Panc1 (cell line): Measurements from ENCODE around the gene NEURL2. TPM values are rescaled to one million over a fixed set of nuclear protein-coding genes. Genes with fewer than 3 reads are reported as not detected.

Experiments
- ATAC-seq: fragments of 200-7000 bp; cut with Tn5 transposase; 2 replicates; pipeline ENCODE4 v1.9.1; 2020; ENCODE audit warnings: mild to moderate bottlenecking, moderate library complexity
- BruUV-seq: library from RNA; stranded (reverse); fragments of 400-500 nt; replicated peaks from 2 replicates; lab custom pipeline; 2021; lab: Mats Ljungman, UMichigan
- CTCF ChIA-PET: fragments of 300-600 bp; sonication (Branson Sonifier 250); formaldehyde crosslinking; loops from one replicate; lab custom pipeline; 2022; ENCODE audit warnings: antibody characterized with exemption; lab: Charles Lee
- POLR2A ChIA-PET: fragments of 300-600 bp; sonication (Branson Sonifier 250); formaldehyde crosslinking; loops from one replicate; lab custom pipeline; 2022; ENCODE audit warnings: antibody characterized with exemption; lab: Charles Lee
- DNase-seq: peaks from one replicate; pipeline ENCODE4 v3.0.0-alpha.2; 2010; ENCODE audit warnings: low read depth, low spot score
- H3K27ac ChIP-seq: 2 replicates; pipeline ENCODE4 v1.5.1; 2011; ENCODE audit warnings: mild to moderate bottlenecking, low read length, inconsistent platforms
- H3K27me3 ChIP-seq: fragments of 200-500 bp; sonication (Bioruptor generic); 2 replicates; pipeline ENCODE4 v1.6.0; 2014; ENCODE audit warnings: low read length, inconsistent platforms; ENCODE audit not compliant: control insufficient read depth, insufficient read depth
- H3K36me3 ChIP-seq: fragments of 200-500 bp; sonication (Bioruptor generic); 2 replicates; pipeline ENCODE4 v1.5.1; 2014; ENCODE audit warnings: inconsistent platforms, mild to moderate bottlenecking, low read length, moderate library complexity; ENCODE audit not compliant: control insufficient read depth, insufficient read depth
- H3K4me1 ChIP-seq: 2 replicates; pipeline ENCODE4 v1.5.1; 2011; ENCODE audit warnings: inconsistent platforms, mild to moderate bottlenecking, low read length, moderate library complexity; ENCODE audit not compliant: control insufficient read depth, insufficient read depth
- H3K4me3 ChIP-seq, 2 experiments: 2 replicates each; pipeline ENCODE4 v1.5.1; 2011 to 2012; ENCODE audit warnings: low read depth in 2 of 2, low read length in 2 of 2, mild to moderate bottlenecking in 2 of 2, inconsistent platforms in 1 of 2, moderate library complexity in 1 of 2
- H3K9me3 ChIP-seq: fragments of 200-500 bp; sonication (Bioruptor generic); 2 replicates; pipeline ENCODE4 v1.5.1; 2014; ENCODE audit warnings: low read depth, mild to moderate bottlenecking, inconsistent platforms, low read length, moderate library complexity; ENCODE audit not compliant: control insufficient read depth, insufficient read depth
- POLR2AphosphoS5 ChIP-seq: IDR thresholded peaks from 2 replicates; pipeline ENCODE4 v1.6.1; 2012; ENCODE audit warnings: mild to moderate bottlenecking, low read depth, low read length, moderate library complexity
- SIN3A ChIP-seq: IDR thresholded peaks from 2 replicates; pipeline ENCODE4 v1.6.1; 2012; ENCODE audit warnings: low read depth, mild to moderate bottlenecking, low read length, moderate library complexity, borderline replicate concordance; ENCODE audit not compliant: insufficient read depth
- TCF7L2 ChIP-seq: IDR thresholded peaks from 2 replicates; pipeline ENCODE4 v1.6.1; 2011; ENCODE audit warnings: mild to moderate bottlenecking, low read depth, low read length, inconsistent platforms
- in situ Hi-C: cut with HindIII; loops from 2 replicates; pipeline ENCODE4 v1.10.0; 2016; ENCODE audit warnings: low sequenced_read_pairs, low pct_unique_long_range_greater_than_20kb
- intact Hi-C: fragments of 100-400 bp; cut with micrococcal nuclease; formaldehyde crosslinking; loops from one replicate; pipeline ENCODE4 v1.10.0; 2022; ENCODE audit not compliant: unreplicated experiment
- total RNA-seq: library from RNA; stranded (reverse); gene quantifications from one replicate; pipeline ENCODE4 v1.2.1, GENCODE V29; 2021; ENCODE audit not compliant: unreplicated experiment
- TF ChIP-seq, protein P1 (sequence below), 2 experiments: IDR thresholded peaks; 2 replicates each; pipeline ENCODE4 v1.6.1; 2011 to 2012; ENCODE audit warnings: low read depth in 2 of 2, control low read depth in 1 of 2, low read length in 1 of 2, mild to moderate bottlenecking in 1 of 2, moderate library complexity in 1 of 2; ENCODE audit not compliant: insufficient read depth in 1 of 2
- TF ChIP-seq, protein P2 (sequence below): fragments of 450-650 bp; IDR thresholded peaks from 2 replicates; pipeline ENCODE4 v1.5.1; 2017; ENCODE audit warnings: mild to moderate bottlenecking

NEURL2 gene
- total RNA-seq, 1 experiment from 2014 or later = 3.0 TPM

DNA sequence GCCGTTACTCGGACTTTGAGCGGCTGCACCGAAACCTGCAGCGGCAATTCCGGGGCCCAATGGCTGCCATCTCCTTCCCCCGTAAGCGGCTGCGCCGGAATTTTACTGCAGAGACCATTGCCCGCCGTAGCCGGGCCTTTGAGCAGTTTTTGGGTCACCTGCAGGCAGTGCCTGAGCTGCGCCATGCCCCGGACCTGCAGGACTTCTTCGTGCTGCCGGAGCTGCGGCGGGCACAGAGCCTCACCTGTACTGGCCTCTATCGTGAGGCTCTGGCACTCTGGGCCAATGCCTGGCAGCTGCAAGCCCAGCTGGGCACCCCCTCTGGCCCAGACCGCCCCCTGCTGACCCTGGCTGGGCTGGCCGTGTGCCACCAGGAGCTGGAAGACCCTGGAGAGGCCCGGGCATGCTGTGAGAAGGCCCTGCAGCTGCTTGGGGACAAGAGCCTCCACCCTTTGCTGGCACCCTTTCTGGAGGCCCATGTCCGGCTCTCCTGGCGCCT lies 50.3 kb downstream of the NEURL2 start:
- Histone ChIP-seq H3K9me3 (no peaks in the 10 kb centered on the region), H3K4me3 (no peak overlapping the region), H3K27me3 (no peaks in the 10 kb centered on the region), H3K27ac (no peak overlapping the region), H3K4me1 (peaks cover 13% of the 10 kb centered on the region), H3K36me3 (peaks cover 2% of the 10 kb centered on the region; the same call in 1 of the 2 replicates)
- no peak for DNase-seq
- no TSS peak for BruUV-seq
- no peak; the same call in 1 of the 2 replicates for ATAC-seq
- ChIA-PET POLR2A (no interaction called here), CTCF (no interaction called here)
- in situ Hi-C loops (no loop called here), intact Hi-C loops (no loop called here)
- TF ChIP-seq POLR2AphosphoS5 (no peak), SIN3A (no peak), TCF7L2 (no peak)
- TF ChIP-seq, protein P1, sequence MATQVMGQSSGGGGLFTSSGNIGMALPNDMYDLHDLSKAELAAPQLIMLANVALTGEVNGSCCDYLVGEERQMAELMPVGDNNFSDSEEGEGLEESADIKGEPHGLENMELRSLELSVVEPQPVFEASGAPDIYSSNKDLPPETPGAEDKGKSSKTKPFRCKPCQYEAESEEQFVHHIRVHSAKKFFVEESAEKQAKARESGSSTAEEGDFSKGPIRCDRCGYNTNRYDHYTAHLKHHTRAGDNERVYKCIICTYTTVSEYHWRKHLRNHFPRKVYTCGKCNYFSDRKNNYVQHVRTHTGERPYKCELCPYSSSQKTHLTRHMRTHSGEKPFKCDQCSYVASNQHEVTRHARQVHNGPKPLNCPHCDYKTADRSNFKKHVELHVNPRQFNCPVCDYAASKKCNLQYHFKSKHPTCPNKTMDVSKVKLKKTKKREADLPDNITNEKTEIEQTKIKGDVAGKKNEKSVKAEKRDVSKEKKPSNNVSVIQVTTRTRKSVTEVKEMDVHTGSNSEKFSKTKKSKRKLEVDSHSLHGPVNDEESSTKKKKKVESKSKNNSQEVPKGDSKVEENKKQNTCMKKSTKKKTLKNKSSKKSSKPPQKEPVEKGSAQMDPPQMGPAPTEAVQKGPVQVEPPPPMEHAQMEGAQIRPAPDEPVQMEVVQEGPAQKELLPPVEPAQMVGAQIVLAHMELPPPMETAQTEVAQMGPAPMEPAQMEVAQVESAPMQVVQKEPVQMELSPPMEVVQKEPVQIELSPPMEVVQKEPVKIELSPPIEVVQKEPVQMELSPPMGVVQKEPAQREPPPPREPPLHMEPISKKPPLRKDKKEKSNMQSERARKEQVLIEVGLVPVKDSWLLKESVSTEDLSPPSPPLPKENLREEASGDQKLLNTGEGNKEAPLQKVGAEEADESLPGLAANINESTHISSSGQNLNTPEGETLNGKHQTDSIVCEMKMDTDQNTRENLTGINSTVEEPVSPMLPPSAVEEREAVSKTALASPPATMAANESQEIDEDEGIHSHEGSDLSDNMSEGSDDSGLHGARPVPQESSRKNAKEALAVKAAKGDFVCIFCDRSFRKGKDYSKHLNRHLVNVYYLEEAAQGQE (IDR thresholded peaks at IDR 0.05; ENCODE audit: insufficient read depth in 1 of 2, low read depth in 2 of 2, low read length in 1 of 2) = no peak
- TF ChIP-seq, protein P2, sequence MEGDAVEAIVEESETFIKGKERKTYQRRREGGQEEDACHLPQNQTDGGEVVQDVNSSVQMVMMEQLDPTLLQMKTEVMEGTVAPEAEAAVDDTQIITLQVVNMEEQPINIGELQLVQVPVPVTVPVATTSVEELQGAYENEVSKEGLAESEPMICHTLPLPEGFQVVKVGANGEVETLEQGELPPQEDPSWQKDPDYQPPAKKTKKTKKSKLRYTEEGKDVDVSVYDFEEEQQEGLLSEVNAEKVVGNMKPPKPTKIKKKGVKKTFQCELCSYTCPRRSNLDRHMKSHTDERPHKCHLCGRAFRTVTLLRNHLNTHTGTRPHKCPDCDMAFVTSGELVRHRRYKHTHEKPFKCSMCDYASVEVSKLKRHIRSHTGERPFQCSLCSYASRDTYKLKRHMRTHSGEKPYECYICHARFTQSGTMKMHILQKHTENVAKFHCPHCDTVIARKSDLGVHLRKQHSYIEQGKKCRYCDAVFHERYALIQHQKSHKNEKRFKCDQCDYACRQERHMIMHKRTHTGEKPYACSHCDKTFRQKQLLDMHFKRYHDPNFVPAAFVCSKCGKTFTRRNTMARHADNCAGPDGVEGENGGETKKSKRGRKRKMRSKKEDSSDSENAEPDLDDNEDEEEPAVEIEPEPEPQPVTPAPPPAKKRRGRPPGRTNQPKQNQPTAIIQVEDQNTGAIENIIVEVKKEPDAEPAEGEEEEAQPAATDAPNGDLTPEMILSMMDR = no peak

Other genes starting within 250 kb of the NEURL2 start
- not detected for gene WFDC11, start 221.0 kb downstream of the NEURL2 start, total RNA-seq
- not detected for gene WFDC13, start 189.2 kb downstream of the NEURL2 start, total RNA-seq
- gene WFDC10B, start 186.2 kb downstream of the NEURL2 start, total RNA-seq = not detected
- gene SPINT4, start 168.9 kb downstream of the NEURL2 start, total RNA-seq = not detected
- gene WFDC3, start 99.3 kb downstream of the NEURL2 start, total RNA-seq = 1.1 TPM
- 48.8 TPM for gene DNTTIP1, start 99.3 kb downstream of the NEURL2 start, total RNA-seq
- gene UBE2C, start 78.6 kb downstream of the NEURL2 start, total RNA-seq = 173 TPM
- gene TNNC2, start 63.9 kb downstream of the NEURL2 start, total RNA-seq = 0.26 TPM
- gene SNX21, start 57.4 kb downstream of the NEURL2 start, total RNA-seq = 25.7 TPM
- gene ACOT8, start 33.8 kb downstream of the NEURL2 start, total RNA-seq = 21.1 TPM
- gene ZSWIM3, start 33.6 kb downstream of the NEURL2 start, total RNA-seq = 3.6 TPM
- 13.4 TPM for gene ZSWIM1, start 10.0 kb downstream of the NEURL2 start, total RNA-seq
- gene SPATA25, start 3.6 kb downstream of the NEURL2 start, total RNA-seq = 1.8 TPM
- 232 TPM for gene CTSA, start 127 bp upstream of the NEURL2 start, total RNA-seq
- 17.7 TPM for gene PLTP, start 20.9 kb upstream of the NEURL2 start, total RNA-seq
- gene PCIF1, start 43.5 kb upstream of the NEURL2 start, total RNA-seq = 24.6 TPM
- gene ZNF335, start 81.0 kb upstream of the NEURL2 start, total RNA-seq = 31.1 TPM
- 0.26 TPM for gene MMP9, start 117.7 kb upstream of the NEURL2 start, total RNA-seq
- 11.8 TPM for gene SLC12A5, start 138.0 kb upstream of the NEURL2 start, total RNA-seq
- 30.6 TPM for gene NCOA5, start 198.8 kb upstream of the NEURL2 start, total RNA-seq
- gene CD40, start 227.1 kb upstream of the NEURL2 start, total RNA-seq = 14.1 TPM